ENCODE measurements around the gene OR1E2.

DNA sequence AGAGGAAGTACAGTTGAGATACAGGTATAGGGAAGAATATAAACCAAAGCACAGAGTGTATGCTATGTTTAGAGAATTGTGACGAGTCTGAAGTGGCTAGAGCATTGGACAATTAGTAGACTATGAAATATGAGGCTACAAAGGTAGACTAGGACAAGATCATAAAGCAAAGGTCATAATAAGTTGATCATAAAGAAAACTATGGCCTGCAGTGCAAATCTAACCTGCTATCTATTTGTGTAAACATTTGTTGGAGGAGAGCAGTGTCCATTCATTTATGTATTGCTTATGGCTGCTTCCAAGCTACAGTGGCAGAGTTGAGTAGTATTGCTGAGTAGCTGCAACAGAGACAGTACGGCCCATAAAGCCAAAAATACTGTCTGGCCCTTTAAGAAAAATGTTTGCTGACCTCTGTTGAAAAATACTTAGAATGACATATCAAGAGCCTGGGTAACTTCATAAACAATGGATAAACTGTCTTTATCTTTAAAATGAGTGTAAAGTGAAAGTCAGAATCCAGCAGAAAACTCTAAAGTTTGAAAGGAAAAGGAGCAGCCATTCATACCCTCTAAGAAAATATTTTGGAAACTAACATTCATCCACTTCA is 14.5 kb upstream of the OR1E2 start:
- TF ChIP-seq, protein P1, sequence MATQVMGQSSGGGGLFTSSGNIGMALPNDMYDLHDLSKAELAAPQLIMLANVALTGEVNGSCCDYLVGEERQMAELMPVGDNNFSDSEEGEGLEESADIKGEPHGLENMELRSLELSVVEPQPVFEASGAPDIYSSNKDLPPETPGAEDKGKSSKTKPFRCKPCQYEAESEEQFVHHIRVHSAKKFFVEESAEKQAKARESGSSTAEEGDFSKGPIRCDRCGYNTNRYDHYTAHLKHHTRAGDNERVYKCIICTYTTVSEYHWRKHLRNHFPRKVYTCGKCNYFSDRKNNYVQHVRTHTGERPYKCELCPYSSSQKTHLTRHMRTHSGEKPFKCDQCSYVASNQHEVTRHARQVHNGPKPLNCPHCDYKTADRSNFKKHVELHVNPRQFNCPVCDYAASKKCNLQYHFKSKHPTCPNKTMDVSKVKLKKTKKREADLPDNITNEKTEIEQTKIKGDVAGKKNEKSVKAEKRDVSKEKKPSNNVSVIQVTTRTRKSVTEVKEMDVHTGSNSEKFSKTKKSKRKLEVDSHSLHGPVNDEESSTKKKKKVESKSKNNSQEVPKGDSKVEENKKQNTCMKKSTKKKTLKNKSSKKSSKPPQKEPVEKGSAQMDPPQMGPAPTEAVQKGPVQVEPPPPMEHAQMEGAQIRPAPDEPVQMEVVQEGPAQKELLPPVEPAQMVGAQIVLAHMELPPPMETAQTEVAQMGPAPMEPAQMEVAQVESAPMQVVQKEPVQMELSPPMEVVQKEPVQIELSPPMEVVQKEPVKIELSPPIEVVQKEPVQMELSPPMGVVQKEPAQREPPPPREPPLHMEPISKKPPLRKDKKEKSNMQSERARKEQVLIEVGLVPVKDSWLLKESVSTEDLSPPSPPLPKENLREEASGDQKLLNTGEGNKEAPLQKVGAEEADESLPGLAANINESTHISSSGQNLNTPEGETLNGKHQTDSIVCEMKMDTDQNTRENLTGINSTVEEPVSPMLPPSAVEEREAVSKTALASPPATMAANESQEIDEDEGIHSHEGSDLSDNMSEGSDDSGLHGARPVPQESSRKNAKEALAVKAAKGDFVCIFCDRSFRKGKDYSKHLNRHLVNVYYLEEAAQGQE (IDR thresholded peaks at IDR 0.05; ENCODE audit: insufficient read depth in 1 of 2, low read depth in 2 of 2, low read length in 2 of 2), result no peak
- TF ChIP-seq POLR2AphosphoS5 (IDR thresholded peaks at IDR 0.05; ENCODE audit: low read depth, low read length) (no peak), SIN3A (IDR thresholded peaks at IDR 0.05; ENCODE audit: borderline replicate concordance, insufficient read depth, low read length) (no peak)

All from PFSK-1 (cell line).